NCI-H774 (cell line): ENCODE data around the gene CCDC57.
"Not testable (repeated sequence)": the region's sequence is repeated elsewhere in the genome, so short reads cannot be mapped to it uniquely, and the experiment has no call there.

Experiments used
- DNase-seq: peaks from one replicate; lab custom pipeline; 2025; lab: John Stamatoyannopoulos, UW

The CCDC57 gene

DNA sequence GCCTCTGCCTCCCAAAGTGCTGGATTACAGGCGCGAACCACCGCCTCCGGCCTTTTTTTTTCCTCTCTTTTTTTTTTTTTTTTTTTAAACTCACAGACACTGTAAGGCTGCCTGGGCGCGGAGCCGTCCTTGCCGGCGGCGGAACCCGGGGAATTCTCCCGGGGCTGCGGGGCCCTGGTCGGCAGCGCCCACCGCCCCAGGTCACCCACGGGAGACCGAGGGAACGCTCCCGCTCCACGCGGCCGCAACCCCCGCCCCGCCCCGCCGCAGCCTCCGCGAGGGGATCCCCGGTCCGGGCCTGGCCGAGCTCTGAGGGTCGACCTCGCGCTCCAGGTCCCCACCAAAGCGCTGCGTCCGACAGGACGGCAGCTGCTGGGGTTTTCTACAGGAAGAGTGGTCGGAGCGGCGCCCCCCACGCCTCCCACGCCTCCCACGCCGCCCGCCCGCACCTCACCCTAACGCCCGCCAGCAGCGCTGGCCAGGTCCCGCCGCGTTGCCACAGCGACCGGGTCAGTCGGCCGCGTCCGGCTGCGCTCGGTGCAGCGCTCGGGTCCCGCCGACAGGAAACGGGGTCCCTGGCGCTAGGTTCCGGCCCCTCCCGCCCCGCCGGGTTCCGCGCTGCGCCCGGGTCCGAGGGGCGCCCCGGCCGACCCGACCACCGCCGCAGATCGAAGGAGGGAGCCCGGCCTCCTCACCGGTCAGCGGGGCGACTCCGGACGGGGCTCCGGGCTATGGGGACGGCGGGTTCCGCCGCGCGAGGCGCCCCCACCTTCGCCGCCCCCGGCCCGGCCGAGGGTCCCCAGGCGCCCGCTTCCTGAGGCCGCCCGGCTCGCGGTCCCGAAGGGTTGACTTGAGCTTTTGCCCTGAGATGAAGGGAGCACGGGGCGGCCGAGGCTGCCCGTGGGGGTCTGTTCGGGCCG lies at the start of gene CCDC57:
Gene CCDC57, minus strand, starts transcription at position 512 of the 920 bp plus-strand sequence. CDS start 10,898 bp downstream, outside the sequence.
- peak; percentile 88 for DNase-seq

- DNase-seq, result no peak
Measured at GRCh38 chr17:82262344-82262743, 49.7 kb upstream of the CCDC57 start.

DNA sequence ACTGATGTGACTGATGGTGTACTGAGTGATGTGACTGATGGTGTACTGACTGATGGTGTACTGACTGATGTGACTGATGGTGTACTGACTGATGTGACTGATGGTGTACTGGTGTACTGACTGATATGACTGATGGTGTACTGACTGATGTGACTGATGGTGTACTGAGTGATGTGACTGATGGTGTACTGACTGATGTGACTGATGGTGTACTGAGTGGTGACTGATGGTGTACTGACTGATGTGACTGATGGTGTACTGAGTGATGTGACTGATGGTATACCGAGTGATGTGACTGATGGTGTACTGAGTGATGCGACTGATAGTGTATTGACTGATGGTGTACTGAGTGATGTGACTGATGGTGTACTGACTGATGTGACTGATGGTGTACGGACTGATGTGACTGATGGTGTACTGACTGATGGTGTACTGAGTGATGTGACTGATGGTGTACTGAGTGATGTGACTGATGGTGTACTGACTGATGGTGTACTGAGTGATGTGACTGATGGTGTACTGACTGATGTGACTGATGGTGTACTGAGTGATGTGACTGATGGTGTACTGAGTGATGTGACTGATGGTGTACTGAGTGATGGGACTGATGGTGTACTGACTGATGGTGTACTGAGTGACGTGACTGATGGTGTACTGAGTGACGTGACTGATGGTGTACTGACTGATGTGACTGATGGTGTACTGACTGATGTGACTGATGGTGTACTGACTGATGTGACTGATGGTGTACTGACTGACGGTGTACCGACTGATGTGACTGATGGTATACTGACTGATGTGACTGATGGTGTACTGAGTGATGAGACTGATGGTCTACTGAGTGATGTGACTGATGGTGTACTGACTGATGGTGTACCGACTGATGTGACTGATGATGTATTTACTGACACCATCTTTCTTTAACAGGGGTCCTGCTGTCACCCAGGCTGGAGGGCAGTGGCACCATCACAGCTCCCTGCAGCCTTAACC lies 47.6 kb upstream of the CCDC57 start:
- DNase-seq, result not testable (repeated sequence)

DNA sequence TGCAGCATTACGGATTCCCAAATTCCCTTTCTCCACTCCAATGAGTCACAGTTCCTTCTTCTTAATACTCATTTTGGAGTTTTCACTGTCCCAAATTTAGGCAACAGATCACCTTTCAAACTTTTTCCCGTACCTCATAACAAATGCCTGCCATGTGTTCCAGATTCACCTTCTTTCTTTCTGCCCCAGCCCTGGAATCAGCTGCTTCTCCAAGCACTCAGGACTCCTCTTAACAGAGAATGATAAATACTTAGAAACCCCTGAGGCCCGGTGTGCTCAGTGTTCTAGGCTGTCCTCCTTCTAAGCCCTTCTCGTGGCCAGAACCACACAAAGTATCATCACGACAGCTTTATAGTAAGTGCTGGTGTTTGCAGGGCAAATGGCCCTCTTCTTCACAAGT lies 45.9 kb upstream of the CCDC57 start:
- no peak for DNase-seq

DNA sequence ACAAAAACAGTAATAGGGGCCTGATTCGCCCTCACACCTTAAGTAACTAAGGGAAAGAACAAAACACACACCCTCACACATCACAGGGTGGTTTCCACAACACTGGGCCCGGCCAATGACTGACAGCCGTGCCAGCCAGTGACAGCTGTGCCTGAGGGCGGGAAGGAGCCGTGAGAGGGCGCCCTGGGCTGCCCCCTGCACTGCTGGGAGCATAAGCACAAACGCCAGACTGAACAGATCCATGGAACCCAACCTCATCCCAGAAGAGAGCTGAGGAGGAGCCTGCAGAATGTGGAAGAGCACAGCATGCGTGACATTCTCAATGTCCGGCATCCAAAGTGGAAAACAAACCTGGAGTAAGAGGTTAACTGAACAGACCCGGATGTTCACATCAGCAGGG lies 44.8 kb upstream of the CCDC57 start:
- DNase-seq, result no peak

DNA sequence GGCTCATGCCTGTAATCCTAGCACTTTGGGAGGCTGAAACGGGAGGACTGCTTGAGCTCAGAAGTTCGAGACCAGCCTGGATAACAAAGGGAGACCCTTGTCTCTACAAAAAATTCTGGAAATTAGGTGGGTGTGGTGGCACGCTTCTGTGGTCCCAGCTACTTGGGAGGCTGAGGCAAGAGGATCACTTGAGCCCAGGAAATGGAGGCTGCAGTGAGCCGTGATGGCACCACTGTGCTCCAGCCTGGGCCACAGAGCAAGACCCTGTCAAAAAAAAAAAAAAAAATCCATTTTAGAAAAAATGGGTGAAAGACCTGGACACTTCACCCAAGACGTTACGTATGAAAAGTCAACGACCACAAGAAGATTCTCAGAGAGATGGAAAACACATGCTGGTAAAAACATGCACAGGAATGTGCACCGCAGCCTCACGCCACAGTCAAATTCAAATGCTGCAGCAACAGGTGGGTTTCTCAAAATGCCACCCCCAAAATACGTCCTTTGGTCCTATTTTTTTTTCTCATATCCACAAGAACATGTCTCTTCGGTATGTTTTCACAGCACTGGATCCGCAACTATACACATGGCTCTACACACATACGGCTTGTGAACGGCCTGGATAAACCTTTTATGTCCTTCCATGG lies 43.7 kb upstream of the CCDC57 start:
- DNase-seq, result no peak

- DNase-seq, result no peak
Measured at GRCh38 chr17:82255402-82255972, 42.8 kb upstream of the CCDC57 start.

- DNase-seq, result not testable (repeated sequence)
Measured at GRCh38 chr17:82254746-82255145, 42.1 kb upstream of the CCDC57 start.

GRCh38 chr17:82254096-82254495 lies 41.5 kb upstream of the CCDC57 start:
- not testable (repeated sequence) for DNase-seq

DNA sequence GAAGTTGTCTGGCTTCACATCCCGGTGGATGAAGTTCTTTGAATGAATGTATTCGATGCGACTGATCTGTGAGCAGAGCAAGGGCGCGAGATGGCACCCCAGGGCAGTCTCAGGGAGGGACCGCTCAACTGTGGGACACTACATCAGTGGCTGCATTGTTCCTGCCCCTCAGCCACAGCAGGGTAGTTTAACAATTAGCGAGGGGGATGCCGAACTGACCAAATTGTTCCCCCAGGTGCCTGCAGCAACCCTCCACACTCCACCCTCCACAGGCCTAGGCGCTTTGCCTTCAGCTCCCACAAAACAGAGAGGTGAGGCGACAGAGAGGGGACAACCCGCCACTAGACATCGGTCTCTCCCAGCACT lies 40.5 kb upstream of the CCDC57 start:
- no peak for DNase-seq

- DNase-seq, result no peak
Measured at GRCh38 chr17:82252511-82253178, 40.0 kb upstream of the CCDC57 start.

DNA sequence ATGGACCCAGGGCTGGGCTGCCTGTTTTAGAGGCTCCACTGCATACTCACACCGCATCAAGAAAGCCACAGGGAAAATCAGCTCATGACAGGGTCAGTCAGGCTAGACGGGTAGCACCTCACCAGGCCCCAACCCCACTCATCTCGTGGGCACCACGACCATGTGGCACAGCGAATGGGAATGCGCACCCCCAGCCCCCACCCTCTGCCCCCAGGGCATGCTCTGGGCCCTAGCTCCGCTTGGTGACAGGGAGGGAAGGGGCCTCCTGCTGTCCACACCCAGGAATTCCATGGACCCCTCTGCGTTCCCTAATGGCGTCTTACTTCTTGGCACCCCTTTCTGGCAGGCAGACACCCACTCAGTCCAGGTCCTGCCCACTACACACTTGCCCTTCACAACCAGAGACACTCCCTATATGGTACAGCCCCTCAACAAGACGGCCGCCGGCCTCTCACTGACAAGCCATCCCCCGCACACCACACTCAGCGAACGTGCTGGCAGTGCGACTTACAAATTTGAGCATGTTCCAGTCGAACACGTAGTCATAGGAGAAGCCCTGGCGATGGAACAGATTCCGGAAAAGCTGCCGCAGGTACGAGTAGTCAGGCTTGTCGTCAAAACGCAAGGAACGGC lies 38.3 kb upstream of the CCDC57 start:
- DNase-seq, result no peak

DNA sequence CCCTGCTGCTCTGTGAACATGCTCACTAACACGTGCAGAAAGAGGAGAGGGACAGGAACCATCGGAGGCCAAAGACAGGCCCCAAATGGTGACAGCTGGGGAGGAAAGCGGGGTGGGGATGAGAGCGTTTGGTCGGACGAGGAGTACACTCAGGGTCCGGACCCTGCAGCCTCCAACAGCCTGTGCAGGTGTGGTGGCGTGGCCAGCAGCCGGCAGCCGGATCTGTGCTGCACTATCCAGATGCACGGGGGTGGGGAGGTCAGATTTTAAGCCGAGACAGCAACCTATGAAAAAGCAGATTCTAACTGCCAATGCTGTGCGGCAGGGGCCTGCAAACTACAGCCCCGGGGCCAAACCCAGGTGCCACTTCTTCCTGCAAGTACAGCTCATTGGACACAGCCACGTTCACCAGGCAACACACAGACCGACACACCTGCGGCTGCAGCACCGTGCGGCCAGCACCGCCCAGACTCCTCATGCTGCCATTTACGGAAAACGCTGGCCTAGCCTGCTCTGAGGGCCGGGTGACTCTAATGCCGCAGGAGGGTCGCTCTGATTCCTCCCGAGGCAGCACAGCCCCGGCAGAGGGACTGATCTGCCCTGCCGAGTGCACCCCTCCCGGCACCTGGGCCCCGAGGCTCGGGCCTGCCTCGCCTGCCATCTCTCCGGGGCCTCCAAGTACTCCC lies 37.4 kb upstream of the CCDC57 start:
- DNase-seq, result no peak

DNA sequence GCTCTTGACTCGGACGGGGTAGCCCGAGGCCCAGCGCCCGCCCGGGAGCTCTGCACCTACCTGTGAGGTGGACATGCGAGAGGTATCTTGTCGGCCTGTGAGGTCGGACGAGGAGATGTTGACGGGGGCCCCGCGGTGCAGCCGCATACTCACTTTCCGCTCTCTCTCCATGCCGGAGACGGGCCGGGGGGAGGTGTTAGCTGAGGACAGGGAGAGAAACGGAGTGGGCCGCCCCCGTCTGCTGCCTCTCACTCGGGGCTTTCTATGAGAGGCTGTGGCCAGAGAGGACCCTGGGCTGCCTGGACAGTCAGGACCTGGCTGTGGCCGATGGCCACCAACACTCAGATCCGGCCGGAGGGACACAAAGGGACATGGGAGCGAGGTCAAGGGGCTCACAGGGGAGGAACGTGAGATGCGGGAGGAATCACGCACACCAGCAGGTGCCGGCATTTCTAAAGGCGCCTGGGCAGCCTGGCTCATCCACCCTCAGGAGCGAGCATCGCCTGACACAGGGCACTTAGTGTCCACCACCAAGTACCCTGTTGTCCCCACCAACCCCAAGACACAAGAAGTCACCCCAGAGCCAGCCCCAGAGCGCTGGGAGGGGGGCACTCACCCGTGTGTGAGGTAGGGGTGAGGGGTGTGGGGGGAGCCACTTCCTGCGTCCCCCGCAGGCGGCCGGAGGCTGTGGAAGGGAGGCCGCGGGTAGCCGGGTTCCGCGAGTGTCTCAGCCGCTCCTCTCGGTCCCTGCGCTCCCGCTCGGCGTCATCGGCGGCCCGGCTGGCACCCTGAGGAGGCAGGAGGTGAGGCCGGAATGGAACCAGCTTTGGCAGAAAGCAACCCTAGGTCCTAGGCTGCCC lies 36.4 kb upstream of the CCDC57 start:
- DNase-seq, result no peak

GRCh38 chr17:82247856-82248671 lies 35.4 kb upstream of the CCDC57 start:
- DNase-seq, result no peak

- DNase-seq, result no peak
Measured at GRCh38 chr17:82247182-82247823, 34.7 kb upstream of the CCDC57 start.

GRCh38 chr17:82246365-82247181 lies 33.9 kb upstream of the CCDC57 start:
- no peak for DNase-seq
